Peyer's patch (tissue), 4 donors: ENCODE measurements around the gene IRF4. TPM values are rescaled to one million over a fixed set of nuclear protein-coding genes. Genes with fewer than 3 reads are reported as not detected.

Experiments used
- DNase-seq, 3 donors: peaks; one replicate each; pipeline ENCODE4 v3.0.0-alpha.2; 2017 to 2019
- H3K27ac ChIP-seq, 4 donors: fragments of 200-600 bp; sonication (generic); one replicate each; pipeline ENCODE4 v1.5.1; 2016 to 2019
- H3K27me3 ChIP-seq, 2 donors: fragments of 200-600 bp; sonication (generic); one replicate each; pipeline ENCODE4 v1.5.1; 2019
- H3K36me3 ChIP-seq, 3 donors: fragments of 200-600 bp; sonication (generic); one replicate each; pipeline ENCODE4 v1.5.1; 2016 to 2019
- H3K4me1 ChIP-seq, 4 donors: fragments of 200-600 bp; sonication (generic); one replicate each; pipeline ENCODE4 v1.5.1; 2016 to 2019
- H3K4me3 ChIP-seq, 4 donors: fragments of 200-600 bp; sonication (generic); 1 replicate in 3 of 4; 2 replicates in 1 of 4; pipeline ENCODE4 v1.5.1; 2016 to 2019; ENCODE audit warnings: mild to moderate bottlenecking in 1 of 4
- H3K9me3 ChIP-seq, 4 donors: fragments of 200-600 bp; sonication (generic); one replicate each; pipeline ENCODE4 v1.5.1; 2016 to 2019; ENCODE audit warnings: mild to moderate bottlenecking in 1 of 4
- POLR2A ChIP-seq, 2 donors: fragments of 450-650 bp; IDR thresholded peaks; one replicate each; pipeline ENCODE4 v1.5.1; 2017; ENCODE audit warnings: antibody characterized with exemption in 2 of 2, mild to moderate bottlenecking in 2 of 2, moderate library complexity in 2 of 2
- total RNA-seq, 4 donors: library from RNA; depleted of rRNA; stranded (reverse); fragments of >200 nt; gene quantifications; one replicate each; pipeline ENCODE4 v1.1.0, GENCODE V29; 2016
- TF ChIP-seq, protein P1 (sequence below), 6 experiments: fragments of 450-650 bp in 4 of 6; fragments of 200-600 bp in 2 of 6; sonication (generic) in 1 of 6; IDR thresholded peaks; one replicate each; pipeline ENCODE4 v1.5.1; 2017 to 2019; ENCODE audit warnings: antibody characterized with exemption in 6 of 6, mild to moderate bottlenecking in 3 of 6, moderate library complexity in 1 of 6

The IRF4 gene
- total RNA-seq, 4 donors from 2014 or later = 0.47 to 57.8 (median 6.9) TPM

DNA sequence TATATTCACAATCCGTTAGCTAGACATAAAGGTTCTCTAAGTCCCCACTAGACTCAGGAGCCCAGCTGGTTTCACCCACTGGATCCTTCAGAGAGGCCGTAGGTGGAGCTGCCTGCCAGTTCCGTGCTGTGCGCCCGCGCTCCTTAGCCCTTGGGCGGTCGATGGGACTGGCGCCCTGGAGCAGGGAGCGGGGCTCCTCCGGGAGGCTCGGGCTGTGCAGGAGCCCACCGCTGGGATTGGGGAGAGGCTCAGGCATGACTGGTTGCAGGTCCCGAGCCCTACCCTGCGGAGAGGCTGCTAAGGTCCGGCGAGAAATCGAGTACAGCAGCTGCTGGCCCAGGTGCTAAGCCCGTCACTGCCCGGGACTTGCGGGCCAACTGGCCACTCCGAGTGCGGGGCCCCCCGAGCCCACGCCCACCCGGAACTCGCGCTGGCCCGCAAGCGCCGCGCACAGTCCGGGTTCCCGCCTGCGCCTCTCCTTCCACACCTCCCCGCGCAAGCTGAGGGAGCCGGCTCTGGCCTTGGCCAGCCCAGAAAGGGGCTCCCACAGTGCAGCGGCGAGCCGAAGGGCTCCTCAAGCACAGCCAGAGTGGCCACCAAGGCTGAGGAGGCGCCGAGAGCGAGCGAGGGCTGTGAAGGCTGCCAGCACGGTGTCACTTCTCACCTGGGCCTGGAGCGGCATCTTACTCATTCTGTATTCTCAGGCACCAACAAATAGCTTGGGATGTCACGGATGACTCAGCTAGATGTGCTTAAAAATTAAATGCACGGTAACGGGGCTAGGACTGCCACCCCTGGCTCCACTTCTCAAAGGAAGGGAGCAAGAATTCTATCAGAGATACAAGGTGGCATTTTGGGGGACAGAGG is 44.1 kb downstream of the IRF4 start:
- DNase-seq = no peak
- Histone ChIP-seq H3K4me1 (no peaks in the 10 kb centered on the region), H3K27me3 (no peaks in the 10 kb centered on the region), H3K4me3 (no peak overlapping the region), H3K27ac (no peak overlapping the region), H3K9me3 (no peaks in the 10 kb centered on the region), H3K36me3 (no peaks in the 10 kb centered on the region)
- TF ChIP-seq, protein P1, sequence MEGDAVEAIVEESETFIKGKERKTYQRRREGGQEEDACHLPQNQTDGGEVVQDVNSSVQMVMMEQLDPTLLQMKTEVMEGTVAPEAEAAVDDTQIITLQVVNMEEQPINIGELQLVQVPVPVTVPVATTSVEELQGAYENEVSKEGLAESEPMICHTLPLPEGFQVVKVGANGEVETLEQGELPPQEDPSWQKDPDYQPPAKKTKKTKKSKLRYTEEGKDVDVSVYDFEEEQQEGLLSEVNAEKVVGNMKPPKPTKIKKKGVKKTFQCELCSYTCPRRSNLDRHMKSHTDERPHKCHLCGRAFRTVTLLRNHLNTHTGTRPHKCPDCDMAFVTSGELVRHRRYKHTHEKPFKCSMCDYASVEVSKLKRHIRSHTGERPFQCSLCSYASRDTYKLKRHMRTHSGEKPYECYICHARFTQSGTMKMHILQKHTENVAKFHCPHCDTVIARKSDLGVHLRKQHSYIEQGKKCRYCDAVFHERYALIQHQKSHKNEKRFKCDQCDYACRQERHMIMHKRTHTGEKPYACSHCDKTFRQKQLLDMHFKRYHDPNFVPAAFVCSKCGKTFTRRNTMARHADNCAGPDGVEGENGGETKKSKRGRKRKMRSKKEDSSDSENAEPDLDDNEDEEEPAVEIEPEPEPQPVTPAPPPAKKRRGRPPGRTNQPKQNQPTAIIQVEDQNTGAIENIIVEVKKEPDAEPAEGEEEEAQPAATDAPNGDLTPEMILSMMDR (IDR thresholded peaks at IDR 0.05) = no peak
- no peak for TF ChIP-seq POLR2A (IDR thresholded peaks at IDR 0.05)

DNA sequence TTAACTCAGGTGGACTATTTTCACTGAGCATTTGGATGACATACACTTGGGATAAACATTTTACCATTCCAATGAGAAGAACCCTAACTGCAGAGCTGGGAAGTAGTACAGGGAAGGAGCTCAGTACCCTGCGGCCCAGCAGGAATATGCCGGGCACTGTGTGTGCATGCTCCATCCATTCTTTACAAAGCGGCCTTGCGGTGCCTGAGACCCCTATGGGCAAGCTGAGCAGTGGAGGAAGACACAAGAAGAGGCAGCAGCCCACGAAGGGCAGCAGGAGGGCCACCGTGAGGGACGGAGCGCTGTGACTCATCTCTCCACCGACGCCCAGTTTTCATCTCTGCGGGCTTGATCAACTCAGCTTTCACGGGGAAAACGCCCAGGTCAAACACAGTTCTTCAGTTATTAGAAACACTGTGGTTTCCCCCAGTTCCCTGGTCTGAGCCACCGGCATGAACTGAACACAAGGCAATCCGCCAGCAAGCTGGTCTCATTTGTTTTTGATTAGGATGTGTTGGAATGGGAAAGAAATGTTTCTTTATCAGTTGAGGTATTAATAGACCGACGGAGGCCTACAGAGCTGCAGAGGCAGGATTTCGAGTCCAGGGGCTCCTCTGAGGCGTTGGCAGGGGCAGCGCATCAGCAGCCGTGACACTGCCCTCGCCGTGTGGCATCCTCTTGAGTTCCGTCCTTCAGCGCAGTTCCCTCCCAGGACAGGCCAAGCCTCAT is 44.9 kb downstream of the IRF4 start:
- TF ChIP-seq, protein P1 (IDR thresholded peaks at IDR 0.05) = no peak
- TF ChIP-seq POLR2A (IDR thresholded peaks at IDR 0.05) = no peak
- no peak for DNase-seq
- no peak overlapping the region for H3K27ac ChIP-seq
- H3K36me3 ChIP-seq = no peaks in the 10 kb centered on the region
- H3K4me1 ChIP-seq = no peaks in the 10 kb centered on the region
- no peaks in the 10 kb centered on the region for H3K9me3 ChIP-seq
- H3K27me3 ChIP-seq = no peaks in the 10 kb centered on the region
- H3K4me3 ChIP-seq = no peak overlapping the region

DNA sequence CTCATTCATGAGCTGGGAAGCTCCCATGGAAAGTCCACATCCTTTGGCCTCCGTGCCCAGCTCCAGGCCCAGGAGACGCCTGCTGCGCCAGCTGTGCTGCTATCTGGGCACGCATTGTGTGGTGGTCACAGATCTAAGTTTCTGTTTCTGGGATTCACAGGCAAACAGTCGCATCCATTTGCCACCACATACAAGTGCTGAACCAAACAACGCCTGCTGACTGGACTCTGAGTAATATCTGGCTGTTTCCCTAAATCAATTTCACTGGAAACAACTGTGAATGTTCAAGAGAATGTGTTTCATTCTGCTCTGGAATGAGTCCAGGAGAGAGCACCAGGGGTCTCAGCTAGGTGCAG is 45.5 kb downstream of the IRF4 start:
- H3K9me3 ChIP-seq = no peaks in the 10 kb centered on the region
- no peak overlapping the region for H3K4me3 ChIP-seq
- DNase-seq = no peak
- TF ChIP-seq, protein P1 (IDR thresholded peaks at IDR 0.05) = no peak
- TF ChIP-seq POLR2A (IDR thresholded peaks at IDR 0.05) = no peak
- H3K27me3 ChIP-seq = no peaks in the 10 kb centered on the region
- H3K27ac ChIP-seq = no peak overlapping the region
- no peaks in the 10 kb centered on the region for H3K36me3 ChIP-seq
- H3K4me1 ChIP-seq = no peaks in the 10 kb centered on the region

DNA sequence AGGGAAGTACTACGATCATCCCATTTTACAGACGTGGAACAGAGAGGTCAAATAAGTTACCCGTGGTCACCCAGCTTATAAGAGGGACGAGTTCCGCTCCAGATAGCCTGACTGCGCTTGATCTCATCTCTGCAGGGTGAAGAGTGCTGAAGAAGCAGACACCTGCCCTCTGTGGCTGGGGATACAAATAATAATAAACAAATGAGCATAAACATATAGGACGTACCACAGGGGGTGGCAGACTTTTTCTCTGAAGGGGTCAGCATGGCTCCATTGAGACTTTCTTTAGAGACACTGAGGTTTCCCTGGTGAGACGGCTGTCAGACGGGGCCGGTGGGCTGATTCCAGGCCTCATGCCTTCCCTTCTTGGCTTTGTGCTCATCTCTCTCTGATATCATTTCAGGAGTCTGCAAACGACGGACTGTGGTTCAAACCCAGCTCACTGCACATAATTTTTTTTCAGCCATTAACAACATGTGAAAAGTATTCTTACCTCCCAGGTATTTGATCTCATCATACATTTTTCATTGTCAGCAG is 47.1 kb downstream of the IRF4 start:
- Histone ChIP-seq H3K27ac (no peak overlapping the region), H3K4me1 (no peaks in the 10 kb centered on the region), H3K27me3 (no peaks in the 10 kb centered on the region), H3K9me3 (no peaks in the 10 kb centered on the region), H3K4me3 (no peak overlapping the region), H3K36me3 (no peaks in the 10 kb centered on the region)
- TF ChIP-seq POLR2A (IDR thresholded peaks at IDR 0.05) = no peak
- TF ChIP-seq, protein P1 (IDR thresholded peaks at IDR 0.05) = no peak
- no peak for DNase-seq

DNA sequence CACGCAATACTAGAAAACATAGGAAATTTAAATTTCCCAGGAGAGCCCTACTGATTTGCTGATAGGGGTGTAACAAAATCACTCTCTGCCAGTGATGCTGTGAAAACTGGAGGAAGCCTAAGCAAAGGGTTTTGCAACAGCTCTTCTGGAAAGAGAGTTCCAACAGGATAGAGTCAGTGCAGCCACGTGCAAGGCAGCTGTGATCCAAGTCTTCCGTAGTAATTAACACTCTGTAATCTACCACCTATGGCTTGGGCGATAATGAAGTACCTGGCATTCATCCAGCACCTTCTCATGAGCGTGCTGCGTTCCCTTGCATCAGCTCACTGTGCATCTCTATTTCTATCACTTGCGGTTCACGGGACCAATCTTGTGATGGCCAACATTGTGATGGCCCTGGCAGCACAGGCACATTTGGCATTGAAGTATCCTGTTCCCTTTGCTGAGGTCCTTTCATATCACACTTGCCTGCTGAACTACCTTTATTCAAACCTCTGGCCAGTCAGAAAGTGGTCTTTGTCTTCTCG is 48.2 kb downstream of the IRF4 start:
- Histone ChIP-seq H3K27me3 (no peaks in the 10 kb centered on the region), H3K4me3 (no peak overlapping the region), H3K27ac (no peak overlapping the region), H3K4me1 (no peaks in the 10 kb centered on the region), H3K9me3 (no peaks in the 10 kb centered on the region), H3K36me3 (no peaks in the 10 kb centered on the region)
- DNase-seq = no peak
- TF ChIP-seq, protein P1 (IDR thresholded peaks at IDR 0.05) = no peak
- no peak for TF ChIP-seq POLR2A (IDR thresholded peaks at IDR 0.05)
